IPS-11a (cell line): Measurements from ENCODE around the gene RPS27.
A peak's percentile ranks its signal among the peaks of the same experiment; 100 is the strongest.
"Not testable (repeated sequence)": the region's sequence is repeated elsewhere in the genome, so short reads cannot be mapped to it uniquely, and the experiment has no call there.

ENCODE experiments used
- H3K4me3 ChIP-seq: one replicate; pipeline ENCODE4 v1.5.1; 2013; ENCODE audit warnings: low read depth, low read length, control low read depth

The RPS27 gene

DNA sequence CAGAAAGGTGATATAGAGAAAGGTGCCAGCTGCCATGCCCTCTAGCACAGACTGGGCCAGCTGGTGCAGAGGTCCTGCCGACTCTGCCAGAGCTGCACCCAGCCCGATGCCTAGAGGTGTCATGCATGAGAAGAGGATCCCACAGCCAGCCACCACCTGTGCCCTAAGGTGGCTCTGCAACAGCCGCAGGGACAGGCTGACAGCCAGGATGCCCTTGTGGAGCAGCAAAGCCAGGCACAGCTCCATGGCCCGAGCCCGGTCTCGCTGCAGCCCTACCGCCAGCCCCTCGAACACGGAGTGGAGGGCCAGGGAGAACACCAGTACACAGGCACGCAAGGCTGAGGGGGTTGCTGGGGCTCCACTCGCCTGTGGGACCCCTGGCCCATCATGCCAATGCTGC is 30.4 kb upstream of the RPS27 start:
- H3K4me3 ChIP-seq, result no peak overlapping the region

DNA sequence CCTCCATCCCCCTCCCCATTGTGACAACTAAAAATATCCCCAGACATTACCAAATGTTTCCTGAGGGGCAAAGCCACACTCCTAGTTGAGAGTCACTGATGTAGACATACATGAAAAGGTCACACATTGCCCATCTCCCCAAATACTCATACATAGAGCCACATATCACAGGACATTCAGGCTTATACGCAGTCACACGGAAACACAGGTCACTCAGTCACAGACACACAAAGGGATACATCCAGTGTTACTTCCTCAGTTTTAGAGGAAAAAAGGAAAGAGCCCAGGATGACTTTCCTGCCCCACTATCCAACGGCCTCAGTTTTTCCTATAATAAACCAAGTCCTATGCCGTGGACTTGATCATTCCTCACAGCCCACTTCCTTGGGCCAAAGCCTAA is 29.1 kb upstream of the RPS27 start:
- H3K4me3 ChIP-seq, result peak overlapping the region; percentile 88

DNA sequence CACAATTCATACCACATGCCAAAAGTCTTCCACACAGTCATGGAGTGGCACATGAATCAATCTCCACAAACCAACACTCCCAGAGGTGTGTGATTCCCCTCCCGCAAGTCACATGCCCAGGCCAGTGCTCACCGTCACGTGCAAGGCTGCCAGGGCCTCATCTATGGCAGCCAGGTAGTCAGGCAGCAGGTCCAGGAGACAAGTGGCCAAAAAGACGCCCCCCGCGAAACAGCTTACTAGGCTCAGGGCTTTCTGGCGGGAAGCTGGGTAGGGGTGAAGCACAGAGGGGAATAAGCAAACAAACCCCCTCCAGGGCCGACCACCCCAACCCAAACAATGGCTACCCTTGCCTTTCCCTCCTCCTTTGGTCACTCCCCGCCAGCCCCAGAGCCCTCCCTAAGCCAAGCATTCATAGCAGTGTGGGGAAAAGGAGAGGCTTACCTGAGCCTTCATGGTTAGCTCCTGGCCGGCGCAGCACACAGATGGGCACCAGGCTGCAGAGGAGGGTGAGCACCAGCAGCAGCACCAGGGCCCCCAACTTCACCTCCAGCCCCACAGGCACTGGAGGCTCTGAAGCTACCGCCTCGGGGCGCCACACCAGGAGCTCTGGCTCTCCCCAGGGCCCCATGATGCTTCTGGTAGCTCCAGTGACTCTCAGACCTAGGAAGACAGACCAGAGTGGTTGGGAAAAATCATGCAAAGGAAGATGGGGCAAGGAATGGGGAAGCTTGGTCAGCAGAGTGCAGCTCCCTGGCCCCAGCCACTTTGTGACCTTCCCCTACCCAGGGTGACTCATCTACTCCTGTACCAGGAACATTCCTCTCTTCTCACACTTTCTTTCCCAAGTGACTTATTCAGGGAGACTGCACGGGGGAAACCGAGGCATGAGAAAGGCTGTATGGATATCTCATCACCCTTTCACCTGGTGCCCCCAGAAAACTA is 28.2 kb upstream of the RPS27 start:
- H3K4me3 ChIP-seq, result peak overlapping the region; percentile 88

DNA sequence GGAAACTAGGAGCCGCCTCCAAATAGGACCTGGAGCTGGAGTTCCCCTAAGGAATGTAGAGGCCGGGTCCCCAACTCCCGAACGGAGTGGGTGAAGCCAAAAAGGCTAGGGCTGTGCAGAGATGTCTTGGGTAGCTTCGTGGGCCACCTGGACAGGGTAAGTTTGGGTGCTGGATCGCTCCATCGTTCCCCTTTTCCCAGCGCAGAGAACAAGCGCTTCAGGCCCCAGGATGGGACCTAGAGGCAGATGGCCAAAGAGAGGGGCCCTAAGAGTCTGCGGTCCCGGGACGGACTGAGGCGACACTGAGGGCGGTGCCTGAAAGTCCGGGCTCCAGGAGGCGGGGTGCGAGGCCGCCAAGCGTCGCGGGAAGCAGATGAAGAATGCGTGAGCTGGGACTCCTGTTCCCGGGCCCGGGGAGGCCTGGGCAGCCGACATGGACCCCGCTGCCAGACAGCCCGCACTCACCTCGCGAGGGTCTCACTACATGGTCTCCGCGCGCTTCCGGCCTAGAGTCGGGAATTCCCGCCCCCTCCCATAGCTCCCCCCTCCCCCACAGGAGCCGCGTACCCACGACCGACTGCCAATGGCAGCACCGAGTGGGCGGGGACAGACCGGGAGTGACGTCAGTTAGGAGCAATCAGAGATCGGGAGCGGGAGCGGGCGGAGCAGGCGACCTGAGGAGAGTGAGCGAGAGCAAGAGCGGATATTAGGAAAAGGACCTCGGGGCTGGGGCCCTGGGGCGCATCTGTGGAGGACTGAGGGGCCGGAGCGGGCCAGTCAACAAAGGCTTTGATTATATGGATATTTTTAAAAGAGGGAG is 27.3 kb upstream of the RPS27 start, which contains the start of gene SLC39A1:
SLC39A1 (minus strand) TSS at position 508 of the 820 bp plus-strand sequence. CDS start 822 bp downstream, outside the sequence.
- H3K4me3 ChIP-seq, result peak within 1 kb of the TSS; percentile 88

DNA sequence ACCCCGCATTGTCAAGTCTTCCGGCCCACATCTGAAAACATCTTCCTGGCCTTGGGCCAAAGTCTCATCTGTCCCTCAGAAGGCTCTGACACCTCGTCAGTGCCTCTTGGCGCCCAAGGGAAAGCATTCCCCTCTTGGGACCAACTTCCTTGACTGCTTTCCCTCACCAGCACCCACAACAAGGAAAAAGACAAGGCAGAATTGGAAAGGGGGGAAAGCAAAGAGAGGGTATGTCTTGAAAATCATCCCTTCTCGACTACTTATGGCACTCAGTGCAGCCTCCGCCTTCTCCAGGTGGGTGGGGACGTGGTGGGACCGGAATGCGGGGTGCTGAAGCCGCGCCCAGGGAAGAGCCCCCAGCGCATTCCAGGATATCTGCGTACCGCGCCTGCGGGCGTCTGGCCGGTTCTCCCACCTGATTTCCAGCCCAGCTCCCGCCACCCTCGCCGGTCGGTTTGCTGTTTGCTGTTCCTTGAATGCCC is 26.7 kb upstream of the RPS27 start:
- H3K4me3 ChIP-seq, result peak overlapping the region; percentile 63

DNA sequence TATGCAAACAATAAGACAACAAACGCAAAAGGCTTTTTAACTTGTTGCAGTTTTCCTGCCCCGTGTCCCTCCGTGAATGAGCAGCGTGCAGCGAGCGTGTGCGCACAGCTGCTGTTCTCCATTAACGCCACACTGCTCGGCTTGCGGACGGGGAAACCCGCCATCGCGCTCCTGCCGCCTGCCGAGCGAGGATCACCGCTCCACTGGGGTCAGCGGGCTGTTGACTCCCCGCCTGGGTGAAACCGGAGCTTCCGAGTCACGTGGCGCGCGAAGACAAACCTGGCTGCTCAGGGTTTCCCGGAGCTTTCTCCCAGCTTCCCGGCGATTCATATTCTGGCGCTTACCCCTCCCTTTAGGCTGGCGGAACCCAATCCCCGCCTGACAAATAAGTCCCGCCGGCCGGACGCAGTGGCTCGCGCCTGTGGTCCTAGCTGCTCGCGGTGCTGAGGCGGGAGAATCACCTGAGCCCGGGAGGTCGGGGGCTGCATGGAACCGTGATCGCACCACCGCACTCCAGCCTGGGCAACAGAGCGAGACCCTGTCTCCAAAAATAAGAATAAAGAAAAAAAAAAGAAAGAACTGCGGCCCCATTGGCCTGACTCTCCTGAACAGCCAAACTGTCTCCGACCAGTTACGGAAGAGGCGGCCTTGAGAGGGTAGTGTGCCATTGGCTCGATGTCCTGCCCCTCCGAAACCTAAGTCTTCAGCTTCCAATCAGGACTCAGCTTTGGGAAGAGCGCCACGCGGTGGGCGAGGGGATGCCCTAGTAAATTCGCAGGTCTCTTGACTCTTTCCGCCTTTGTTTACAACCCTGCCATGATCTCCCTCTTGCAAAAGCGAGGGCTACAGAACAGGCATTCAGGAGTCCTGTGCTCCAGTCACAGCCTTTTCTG is 23.2 kb upstream of the RPS27 start, which contains the start of gene CREB3L4:
CREB3L4 (plus strand) TSS at position 796 of the 893 bp plus-strand sequence. CDS start 624 bp downstream, outside the sequence.
- peak within 1 kb of the TSS; percentile 57 for H3K4me3 ChIP-seq

DNA sequence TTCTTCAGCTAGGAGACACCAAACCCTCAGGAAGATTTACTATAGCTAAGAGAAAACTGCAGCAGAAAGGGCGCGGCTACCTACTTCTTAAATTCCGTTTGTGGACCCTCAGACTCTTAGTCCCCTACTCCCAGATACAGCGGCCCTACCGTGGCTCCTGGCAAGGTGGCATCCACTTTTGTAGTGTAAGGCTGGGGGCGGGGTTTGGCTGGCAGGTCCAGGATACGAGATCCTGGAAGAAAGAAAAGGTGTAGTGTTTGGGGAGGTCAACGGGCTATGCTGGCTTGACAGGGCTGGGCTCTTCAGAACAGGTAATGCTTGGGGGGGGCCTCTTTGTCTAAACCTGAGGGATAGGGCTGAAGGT is 22.6 kb upstream of the RPS27 start:
- peak overlapping the region; percentile 47 for H3K4me3 ChIP-seq

DNA sequence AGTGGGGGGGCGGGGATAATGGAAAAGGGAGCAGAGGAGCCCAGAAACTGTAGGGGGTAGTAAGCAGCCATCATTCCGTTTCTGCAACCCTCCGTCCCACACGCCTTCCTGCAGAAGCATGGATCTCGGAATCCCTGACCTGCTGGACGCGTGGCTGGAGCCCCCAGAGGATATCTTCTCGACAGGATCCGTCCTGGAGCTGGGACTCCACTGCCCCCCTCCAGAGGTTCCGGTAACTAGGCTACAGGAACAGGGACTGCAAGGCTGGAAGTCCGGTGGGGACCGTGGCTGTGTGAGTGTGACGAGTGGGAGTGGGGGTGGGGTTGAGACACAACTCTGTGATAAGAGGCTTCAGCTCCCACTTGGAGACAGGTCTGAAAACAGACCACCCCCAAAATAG is 22.2 kb upstream of the RPS27 start:
- H3K4me3 ChIP-seq, result peak overlapping the region; percentile 13

DNA sequence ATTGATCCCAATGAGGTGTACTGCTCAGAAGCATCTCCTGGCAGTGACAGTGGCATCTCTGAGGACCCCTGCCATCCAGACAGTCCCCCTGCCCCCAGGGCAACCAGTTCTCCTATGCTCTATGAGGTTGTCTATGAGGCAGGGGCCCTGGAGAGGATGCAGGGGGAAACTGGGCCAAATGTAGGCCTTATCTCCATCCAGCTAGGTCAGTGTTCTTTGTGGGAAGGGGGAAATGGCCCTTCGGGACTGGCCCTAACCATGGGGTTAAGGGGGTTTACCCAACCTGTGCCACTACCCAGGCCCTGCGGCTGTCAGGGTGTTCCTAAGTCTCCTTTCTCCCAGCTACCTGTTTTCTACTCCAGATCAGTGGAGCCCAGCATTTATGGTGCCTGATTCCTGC is 21.6 kb upstream of the RPS27 start:
- H3K4me3 ChIP-seq, result no peak overlapping the region

DNA sequence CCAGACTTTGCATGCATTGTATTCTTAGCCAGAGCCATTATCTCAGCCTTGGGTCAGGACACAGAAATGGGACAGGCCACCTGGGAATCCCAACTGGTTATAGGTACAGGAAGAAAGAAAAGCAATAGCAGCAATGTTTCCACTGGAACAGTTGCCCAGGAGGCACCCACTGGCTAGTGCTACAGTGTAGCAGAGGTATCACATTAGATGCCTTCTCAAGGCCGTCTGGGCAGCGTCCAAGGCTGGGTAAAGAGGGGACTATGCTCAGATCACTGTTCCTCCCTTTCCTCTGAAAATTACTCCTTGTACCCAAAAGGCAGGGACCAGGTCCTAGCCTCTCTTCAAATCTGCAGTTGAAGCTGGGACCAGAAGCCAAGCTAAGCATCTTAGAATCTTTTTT is 20.2 kb upstream of the RPS27 start:
- H3K4me3 ChIP-seq, result no peak overlapping the region

DNA sequence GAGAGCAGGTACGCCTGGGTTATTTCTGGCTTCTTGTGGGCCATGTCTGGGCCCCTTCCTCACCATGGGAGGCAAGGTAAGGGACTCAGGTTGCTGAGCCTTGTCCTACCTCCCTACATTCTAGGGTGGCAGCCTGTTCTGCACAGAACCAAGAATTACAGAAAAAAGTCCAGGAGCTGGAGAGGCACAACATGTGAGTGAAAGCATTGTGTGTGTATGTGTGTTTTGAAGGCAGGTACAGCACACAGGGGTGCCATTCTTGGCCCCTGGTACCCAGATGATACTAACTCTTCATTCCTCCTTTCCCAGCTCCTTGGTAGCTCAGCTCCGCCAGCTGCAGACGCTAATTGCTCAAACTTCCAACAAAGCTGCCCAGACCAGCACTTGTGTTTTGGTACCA is 17.5 kb upstream of the RPS27 start:
- no peak overlapping the region for H3K4me3 ChIP-seq

DNA sequence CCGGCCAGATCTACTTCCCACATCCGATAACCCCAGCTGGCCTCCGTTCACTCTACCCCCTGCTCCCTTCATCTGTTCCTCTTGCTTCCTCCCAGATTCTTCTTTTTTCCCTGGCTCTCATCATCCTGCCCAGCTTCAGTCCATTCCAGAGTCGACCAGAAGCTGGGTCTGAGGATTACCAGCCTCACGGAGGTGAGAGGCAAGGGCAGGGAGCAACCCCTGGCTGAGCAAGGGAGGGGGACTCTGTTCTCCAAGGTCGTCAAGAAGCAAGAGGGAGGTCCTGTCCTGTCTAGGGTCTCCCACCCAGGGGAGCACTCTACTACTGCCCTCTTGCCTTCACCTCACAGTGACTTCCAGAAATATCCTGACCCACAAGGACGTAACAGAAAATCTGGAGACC is 17.0 kb upstream of the RPS27 start:
- H3K4me3 ChIP-seq, result no peak overlapping the region

DNA sequence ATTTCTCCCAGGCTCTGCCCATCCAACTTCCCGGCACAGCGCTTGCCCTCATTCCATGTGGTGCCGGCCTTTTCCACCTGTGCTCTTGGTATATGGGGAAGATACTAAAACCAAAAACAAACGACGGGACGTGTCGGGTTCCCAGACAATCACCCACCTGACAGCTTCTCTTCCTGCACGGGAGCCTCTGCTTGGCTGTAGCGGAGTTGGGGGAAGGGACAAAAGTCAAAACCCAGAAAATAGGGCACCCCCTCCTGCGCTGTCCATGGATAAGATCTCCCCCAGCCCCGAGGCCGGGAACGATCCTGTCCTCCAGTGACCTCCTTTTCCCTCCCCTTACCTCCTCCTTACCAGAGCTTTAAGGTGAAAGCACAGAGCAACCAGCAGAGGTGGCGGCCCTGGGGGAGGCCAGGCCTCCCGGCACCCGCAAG is 13.7 kb upstream of the RPS27 start:
- H3K4me3 ChIP-seq, result peak overlapping the region; percentile 85

DNA sequence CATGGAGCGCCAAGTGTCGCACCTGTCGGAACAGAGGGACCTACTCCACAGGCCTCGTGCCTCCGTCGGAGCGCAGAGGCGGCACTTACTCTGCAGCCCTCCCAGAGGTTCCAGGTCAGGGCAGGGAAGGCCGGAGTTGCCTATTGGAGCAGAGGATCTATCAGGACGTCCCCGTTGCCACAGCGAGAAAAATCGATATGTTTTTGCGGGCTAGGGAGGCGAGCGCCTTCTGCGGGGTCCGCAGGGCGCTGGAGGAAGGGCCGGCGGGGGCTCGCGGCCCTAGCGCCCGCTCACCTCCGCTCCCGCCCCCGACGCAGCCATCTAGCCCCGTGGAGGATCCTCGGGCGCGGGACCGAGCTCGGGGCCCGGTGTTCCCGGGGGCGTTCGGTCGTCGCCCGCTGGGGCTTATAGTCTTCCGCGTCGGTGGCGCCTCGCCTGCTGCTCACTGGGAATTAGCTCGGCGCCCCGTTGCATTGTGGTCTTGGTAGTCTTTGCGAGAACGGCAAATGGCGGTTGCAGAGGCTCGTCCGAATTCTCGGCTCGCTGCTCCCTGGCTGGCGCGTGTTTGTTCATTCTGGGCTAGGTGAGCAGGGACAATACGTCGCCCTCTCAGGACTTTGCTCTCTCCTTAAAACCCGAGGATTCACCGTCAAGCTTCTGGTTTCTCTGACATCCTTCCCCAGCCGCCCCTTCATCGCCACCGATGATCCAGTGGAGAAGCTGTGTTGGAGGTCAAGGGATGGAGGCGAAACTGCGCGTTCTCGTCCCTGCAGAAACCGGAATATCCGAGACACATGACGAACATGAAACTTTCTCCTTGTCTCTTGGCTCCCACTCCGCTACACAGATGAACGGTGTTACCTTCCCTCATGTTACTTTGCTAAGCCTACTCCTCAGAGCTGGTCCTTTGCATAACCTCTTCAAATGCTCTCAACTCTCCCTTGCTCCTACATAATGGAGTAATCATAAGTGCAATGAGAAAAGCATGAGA is 13.0 kb upstream of the RPS27 start, which contains the start of gene JTB:
JTB (minus strand) TSS at position 425 of the 991 bp plus-strand sequence; CDS start at position 3, 422 bp downstream.
- peak within 1 kb of the TSS; percentile 85 for H3K4me3 ChIP-seq

DNA sequence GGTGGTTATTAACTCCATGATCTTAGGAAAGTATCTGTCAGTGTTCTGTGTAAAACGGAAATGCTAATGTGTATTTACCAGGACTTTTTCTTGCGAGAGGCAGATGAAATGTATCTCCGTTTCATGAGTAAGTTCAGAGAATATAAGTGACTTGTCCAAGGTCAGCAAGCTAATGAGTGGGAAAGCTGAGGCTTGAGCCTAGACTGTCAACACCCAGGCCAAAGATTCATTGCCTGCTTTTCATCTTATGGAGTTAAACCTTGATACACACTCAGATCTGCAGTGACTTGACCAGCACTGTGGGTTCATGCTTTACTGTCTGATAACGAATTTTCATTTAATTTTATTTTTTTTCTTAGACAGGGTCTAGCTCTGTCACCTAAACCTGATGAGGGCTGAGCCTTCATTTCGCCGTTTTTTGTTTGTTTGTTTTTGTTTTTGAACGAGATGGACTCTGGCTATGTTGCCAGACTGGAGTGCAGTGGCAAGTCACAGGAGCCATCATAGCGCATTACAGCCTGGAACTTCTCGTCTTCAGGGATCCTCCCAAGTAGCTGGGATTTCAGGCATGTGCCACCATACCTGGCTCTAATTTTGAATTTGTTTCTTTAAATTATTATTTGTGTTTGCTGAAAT is 12.2 kb upstream of the RPS27 start:
- H3K4me3 ChIP-seq, result peak overlapping the region; percentile 85

DNA sequence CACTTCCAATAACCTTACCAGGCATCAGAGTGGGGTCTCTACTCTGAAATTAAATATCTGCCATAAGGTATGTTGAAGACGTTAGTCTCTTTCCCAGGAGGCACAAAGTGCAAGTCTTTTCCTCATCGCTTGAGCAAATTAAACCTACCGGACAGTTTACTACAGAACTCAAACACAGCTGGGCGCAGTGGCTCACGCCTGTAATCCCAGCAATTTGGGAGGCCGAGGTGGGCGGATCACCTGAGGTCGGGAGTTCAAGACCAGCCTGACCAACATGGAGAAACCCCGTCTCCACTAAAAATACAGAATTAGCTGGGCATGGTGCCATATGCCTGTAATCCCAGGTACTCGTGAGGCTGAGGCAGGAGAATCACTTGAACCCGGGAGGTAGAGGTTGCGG is 11.5 kb upstream of the RPS27 start:
- H3K4me3 ChIP-seq, result not testable (repeated sequence)

DNA sequence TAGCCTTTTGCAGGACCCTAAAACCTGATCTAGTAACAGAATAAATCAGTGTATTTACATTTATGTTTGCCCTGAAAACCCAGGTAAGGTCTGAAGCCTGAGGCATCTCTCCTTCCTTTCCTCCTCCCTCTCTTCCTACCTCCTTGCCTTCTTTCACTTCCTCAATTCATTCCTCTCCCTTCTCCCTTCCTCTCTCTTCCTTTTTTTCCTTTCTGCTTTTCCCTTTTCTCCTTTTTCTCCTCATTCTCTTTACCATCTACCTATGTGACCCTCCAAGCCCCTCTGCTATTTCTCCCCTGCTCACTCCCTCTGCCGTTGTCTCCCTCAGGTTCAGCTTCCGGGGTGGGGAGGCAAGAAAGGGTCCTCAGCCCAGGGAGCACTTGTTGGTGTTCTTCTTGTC is 8.8 kb upstream of the RPS27 start:
- not testable (repeated sequence) for H3K4me3 ChIP-seq

DNA sequence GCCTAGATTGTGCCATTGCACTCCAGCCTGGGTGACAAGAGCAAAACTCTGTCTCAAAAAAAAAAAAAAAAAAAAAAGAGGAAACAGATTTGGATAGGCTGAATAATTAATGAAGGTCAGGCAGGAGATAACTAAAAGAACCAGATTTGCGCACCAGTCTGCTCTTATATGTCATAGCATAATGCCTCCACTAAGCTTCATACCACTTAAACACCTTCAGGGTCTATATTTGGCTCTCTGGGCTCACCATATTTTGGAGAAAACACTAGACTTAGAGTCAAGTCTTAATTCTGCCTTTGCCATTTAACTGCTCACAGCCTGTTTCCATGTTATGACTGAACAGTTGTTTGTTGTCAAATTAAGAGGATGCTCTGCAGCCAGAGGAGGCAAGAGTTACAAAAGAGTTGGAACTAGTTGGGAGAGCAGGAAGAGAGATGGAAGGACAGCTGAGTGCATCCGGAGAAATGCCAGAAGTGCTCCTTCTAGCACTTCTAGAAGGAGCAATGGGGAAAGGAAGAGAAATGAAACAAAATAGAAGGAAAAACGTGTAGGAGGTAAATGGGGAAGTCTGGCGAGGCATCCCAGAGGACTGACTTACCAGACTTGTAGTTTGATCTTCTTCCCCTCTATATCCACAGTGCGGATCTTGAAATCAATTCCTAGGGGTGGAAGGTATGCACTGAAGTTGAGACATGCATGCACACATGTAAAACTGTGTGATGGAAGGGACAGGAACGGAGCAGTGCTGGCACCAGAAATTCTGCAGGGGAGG is 6.3 kb upstream of the RPS27 start:
- H3K4me3 ChIP-seq, result peak overlapping the region; percentile 96
